ENCODE measurements around the gene ARID5B. TPM values are rescaled to one million over a fixed set of nuclear protein-coding genes. Genes with fewer than 3 reads are reported as not detected.

ARID5B gene
- total RNA-seq, 3 donors from 2014 or later = 21.9 to 34.1 (median 22.4) TPM

- Histone ChIP-seq H3K4me3 (no peak overlapping the region), H3K9me3 (no peaks in the 10 kb centered on the region), H3K36me3 (ENCODE audit: low read depth) (no peaks in the 10 kb centered on the region), H3K4me1 (ENCODE audit: low read depth) (no peaks in the 10 kb centered on the region)
- ATAC-seq (no peak), DNase-seq (no peak)
- no peak for TF ChIP-seq CTCF (IDR thresholded peaks at IDR 0.05)
- intact Hi-C loops (cut with DNase I, micrococcal nuclease) = no loop called here
Observed at GRCh38 chr10:61953183-61953582, 51.7 kb downstream of the ARID5B start.

DNA sequence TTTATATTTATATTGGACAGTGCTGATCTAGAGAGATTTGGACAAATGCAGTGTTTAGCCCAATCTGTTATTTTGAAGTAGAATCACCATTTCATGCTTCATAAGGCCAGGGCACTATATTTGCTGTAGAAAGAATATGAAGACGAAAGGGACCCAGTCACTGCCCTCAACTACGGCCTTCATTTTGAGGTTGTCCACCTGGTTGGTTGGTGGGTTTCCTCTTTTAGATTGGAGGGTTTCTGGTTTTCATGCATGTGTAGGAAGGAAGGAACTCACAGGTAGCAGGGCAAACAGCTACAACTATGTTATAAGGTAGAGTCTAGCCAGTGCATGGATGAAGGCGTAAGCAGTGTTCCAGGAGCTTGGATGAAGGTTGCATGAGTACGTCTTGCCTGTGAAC lies 56.3 kb downstream of the ARID5B start:
- DNase-seq (no peak), ATAC-seq (no peak)
- intact Hi-C loops (cut with DNase I, micrococcal nuclease) = no loop called here
- H3K36me3 ChIP-seq (ENCODE audit: low read depth) = no peaks in the 10 kb centered on the region
- no peaks in the 10 kb centered on the region for H3K4me1 ChIP-seq (ENCODE audit: low read depth)
- no peak for TF ChIP-seq CTCF (IDR thresholded peaks at IDR 0.05)
- no peak overlapping the region for H3K4me3 ChIP-seq
- no peaks in the 10 kb centered on the region for H3K9me3 ChIP-seq

DNA sequence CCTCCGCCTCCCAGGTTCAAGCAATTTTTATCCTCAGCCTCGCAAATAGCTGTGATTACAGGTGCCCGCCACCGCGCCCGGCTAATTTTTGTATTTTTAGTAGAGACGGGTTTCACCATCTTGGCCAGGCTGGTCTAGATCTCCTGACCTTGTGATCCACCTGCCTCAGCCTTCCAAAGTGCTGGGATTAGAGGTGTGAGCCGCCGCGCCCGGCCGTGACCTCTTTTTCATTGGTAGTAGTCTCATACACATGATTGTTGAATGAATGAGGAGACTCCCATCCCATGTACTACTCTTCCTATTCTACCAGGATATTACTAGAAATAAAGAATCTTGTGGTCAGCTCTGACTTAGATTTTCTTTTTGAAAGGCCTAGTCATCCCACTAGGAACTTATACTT lies 56.8 kb downstream of the ARID5B start:
- ATAC-seq (no peak), DNase-seq (no peak)
- Histone ChIP-seq H3K9me3 (no peaks in the 10 kb centered on the region), H3K4me1 (ENCODE audit: low read depth) (no peaks in the 10 kb centered on the region), H3K4me3 (no peak overlapping the region), H3K36me3 (ENCODE audit: low read depth) (no peaks in the 10 kb centered on the region)
- intact Hi-C loops (cut with DNase I, micrococcal nuclease) = no loop called here
- TF ChIP-seq CTCF (IDR thresholded peaks at IDR 0.05) = no peak

- Histone ChIP-seq H3K4me3 (no peak overlapping the region), H3K36me3 (ENCODE audit: low read depth) (no peaks in the 10 kb centered on the region), H3K4me1 (ENCODE audit: low read depth) (peaks cover 4% of the 10 kb centered on the region), H3K9me3 (no peaks in the 10 kb centered on the region)
- intact Hi-C loops (cut with DNase I, micrococcal nuclease) = no loop called here
- ATAC-seq = no peak
- TF ChIP-seq CTCF (IDR thresholded peaks at IDR 0.05) = no peak
- no peak for DNase-seq
Observed at GRCh38 chr10:61958805-61959204, 57.3 kb downstream of the ARID5B start.

DNA sequence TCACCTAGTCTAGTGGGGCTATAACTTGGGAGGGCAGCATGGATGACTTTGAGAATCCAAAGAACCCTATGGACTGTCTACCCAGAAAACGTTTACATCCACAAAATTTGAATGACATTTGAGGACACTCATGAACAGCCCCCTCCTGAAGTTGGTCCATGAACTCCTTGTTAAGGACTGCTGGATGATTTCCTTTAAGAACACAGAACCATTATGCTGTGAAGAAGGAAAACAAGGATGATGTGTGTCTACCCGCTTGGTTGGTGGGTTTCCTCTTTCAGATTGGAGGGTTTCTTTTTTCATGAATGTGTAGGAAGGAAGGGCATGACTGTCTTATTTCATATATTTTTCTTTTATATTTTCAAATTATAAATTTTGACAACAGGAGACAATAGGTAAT lies 58.3 kb downstream of the ARID5B start:
- ATAC-seq (no peak), DNase-seq (no peak)
- intact Hi-C loops (cut with DNase I, micrococcal nuclease) = no loop called here
- no peaks in the 10 kb centered on the region for H3K36me3 ChIP-seq (ENCODE audit: low read depth)
- H3K4me3 ChIP-seq = no peak overlapping the region
- TF ChIP-seq CTCF (IDR thresholded peaks at IDR 0.05) = no peak
- no peaks in the 10 kb centered on the region for H3K9me3 ChIP-seq
- peaks cover 10% of the 10 kb centered on the region for H3K4me1 ChIP-seq (ENCODE audit: low read depth)

- Histone ChIP-seq H3K9me3 (no peaks in the 10 kb centered on the region), H3K4me3 (no peak overlapping the region), H3K36me3 (ENCODE audit: low read depth) (no peaks in the 10 kb centered on the region), H3K4me1 (ENCODE audit: low read depth) (peaks cover 10% of the 10 kb centered on the region)
- TF ChIP-seq CTCF (IDR thresholded peaks at IDR 0.05) = no peak
- DNase-seq (no peak), ATAC-seq (no peak)
- intact Hi-C loops (cut with DNase I, micrococcal nuclease) = no loop called here
Observed at GRCh38 chr10:61960396-61961120, 59.1 kb downstream of the ARID5B start.

All from mucosa of descending colon (tissue), 3 donors.